ENCODE data around the gene CERS6. TPM values are rescaled to one million over a fixed set of nuclear protein-coding genes. Genes with fewer than 3 reads are reported as not detected.

The CERS6 gene
- total and polyA plus RNA-seq, 10 of the 15 experiments (the other 5 are each of a cell fraction or from before 2014, with no cell fraction given): 1.3 to 20.4 (median 14.1) TPM

GRCh38 chr2:168758970-168759820, 303.1 kb downstream of the CERS6 start (continued):
- no peak for TF ChIP-seq EZH2 (IDR thresholded peaks at IDR 0.05; ENCODE audit: borderline replicate concordance, control insufficient read depth, low read depth, low read length)
- TF ChIP-seq ZBED1 (IDR thresholded peaks at IDR 0.05; ENCODE audit: borderline replicate concordance): no peak

- ATAC-seq (no peak), FAIRE-seq (no peak), DNase-seq (ENCODE audit: low read depth, low spot score) (no peak)
- Histone ChIP-seq H3K27me3 (replicated peaks in 1 of 2; ENCODE audit: control insufficient read depth in 2 of 2, insufficient read depth in 2 of 2, low read length in 1 of 2) (no peaks in the 10 kb centered on the region), H3K79me2 (ENCODE audit: control insufficient read depth, insufficient read depth, low read length) (no peaks in the 10 kb centered on the region), H3K4me3 (no peak overlapping the region), H3K9me3 (replicated peaks; ENCODE audit: control insufficient read depth, insufficient read depth, low read length) (no peaks in the 10 kb centered on the region), H3K9ac (ENCODE audit: control insufficient read depth, insufficient read depth, low read length) (no peak overlapping the region), H2AFZ (ENCODE audit: control insufficient read depth, low read depth, low read length) (no peak overlapping the region), H3K4me2 (ENCODE audit: control insufficient read depth, insufficient read depth) (no peak overlapping the region), H4K20me1 (ENCODE audit: control insufficient read depth, insufficient read depth) (no peaks in the 10 kb centered on the region), H3K36me3 (ENCODE audit: control insufficient read depth in 2 of 2, insufficient read depth in 2 of 2, low read length in 1 of 2) (peaks cover 0 to 7% of the 10 kb centered on the region in 2 experiments; a peak in 1 of 4 replicates), H3K4me1 (ENCODE audit: control insufficient read depth, insufficient read depth, low read length) (no peaks in the 10 kb centered on the region), H3K27ac (ENCODE audit: control insufficient read depth, insufficient read depth) (no peak overlapping the region)
- 42% methylated on average over 1 of the region's 1 CpG for WGBS (ENCODE audit: insufficient coverage, insufficient replicate concordance, low lambda C conversion rate, missing lambda C conversion rate)
- RAD21 ChIA-PET (ENCODE audit: unreplicated experiment): no interaction called here
- SMC1A ChIA-PET (ENCODE audit: uncharacterized antibody, unreplicated experiment): interaction anchor here (1.8 kb wide), 1 partner anchor 55 kb away, joined by 3 read pairs; no protein-coding TSS in a partner anchor
- intact Hi-C loops (cut with micrococcal nuclease; ENCODE audit: unreplicated experiment): no loop called here
- in situ Hi-C loops (cut with MboI): no loop called here
- TF ChIP-seq TARDBP (IDR thresholded peaks at IDR 0.05; ENCODE audit: borderline replicate concordance) (no peak), POLR2A (IDR thresholded peaks at IDR 0.05; ENCODE audit: low read depth, low read length) (no peak), RB1 (IDR thresholded peaks at IDR 0.05; ENCODE audit: borderline replicate concordance) (no peak), HSF1 (IDR thresholded peaks at IDR 0.05; ENCODE audit: low read depth, low read length) (no peak), POLR2AphosphoS5 (IDR thresholded peaks at IDR 0.05; ENCODE audit: low read length) (no peak), NRF1 (conservative IDR thresholded peaks at IDR 0.05; ENCODE audit: low read depth, low read length) (no peak), BACH1 (IDR thresholded peaks at IDR 0.05; ENCODE audit: borderline replicate concordance) (no peak), ZNF384 (IDR thresholded peaks at IDR 0.05; ENCODE audit: borderline replicate concordance, low read depth, low read length) (no peak), CHD2 (IDR thresholded peaks at IDR 0.05; ENCODE audit: borderline replicate concordance, low read depth, low read length) (no peak), ATF3 (IDR thresholded peaks at IDR 0.05; ENCODE audit: borderline replicate concordance, extremely low read depth, low read depth, low read length) (no peak), IKZF1 (conservative IDR thresholded peaks at IDR 0.05) (no peak), TAF1 (IDR thresholded peaks at IDR 0.05; ENCODE audit: borderline replicate concordance, low read depth, low read length) (no peak), KDM1A (IDR thresholded peaks at IDR 0.05; ENCODE audit: borderline replicate concordance) (no peak), SIN3A (IDR thresholded peaks at IDR 0.05; ENCODE audit: low read depth, low read length) (no peak)
- TF ChIP-seq, protein P1, sequence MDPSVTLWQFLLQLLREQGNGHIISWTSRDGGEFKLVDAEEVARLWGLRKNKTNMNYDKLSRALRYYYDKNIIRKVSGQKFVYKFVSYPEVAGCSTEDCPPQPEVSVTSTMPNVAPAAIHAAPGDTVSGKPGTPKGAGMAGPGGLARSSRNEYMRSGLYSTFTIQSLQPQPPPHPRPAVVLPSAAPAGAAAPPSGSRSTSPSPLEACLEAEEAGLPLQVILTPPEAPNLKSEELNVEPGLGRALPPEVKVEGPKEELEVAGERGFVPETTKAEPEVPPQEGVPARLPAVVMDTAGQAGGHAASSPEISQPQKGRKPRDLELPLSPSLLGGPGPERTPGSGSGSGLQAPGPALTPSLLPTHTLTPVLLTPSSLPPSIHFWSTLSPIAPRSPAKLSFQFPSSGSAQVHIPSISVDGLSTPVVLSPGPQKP (IDR thresholded peaks at IDR 0.05; ENCODE audit: low read depth, low read length): no peak
- TF ChIP-seq, protein P2, sequence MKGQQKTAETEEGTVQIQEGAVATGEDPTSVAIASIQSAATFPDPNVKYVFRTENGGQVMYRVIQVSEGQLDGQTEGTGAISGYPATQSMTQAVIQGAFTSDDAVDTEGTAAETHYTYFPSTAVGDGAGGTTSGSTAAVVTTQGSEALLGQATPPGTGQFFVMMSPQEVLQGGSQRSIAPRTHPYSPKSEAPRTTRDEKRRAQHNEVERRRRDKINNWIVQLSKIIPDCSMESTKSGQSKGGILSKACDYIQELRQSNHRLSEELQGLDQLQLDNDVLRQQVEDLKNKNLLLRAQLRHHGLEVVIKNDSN (IDR thresholded peaks at IDR 0.05; ENCODE audit: borderline replicate concordance, extremely low read length, insufficient read depth, low read depth, low read length): no peak
- BruUV-seq (replicated peaks): no TSS peak
- CTCF ChIA-PET: no interaction called here
- POLR2A ChIA-PET: no interaction called here
Observed at GRCh38 chr2:168765401-168765800, 309.3 kb downstream of the CERS6 start.

All from GM12878 (cell line).